OCI-LY7 (cell line): Measurements from ENCODE around the gene PREPL. TPM values are rescaled to one million over a fixed set of nuclear protein-coding genes. Genes with fewer than 3 reads are reported as not detected.
"Not testable (repeated sequence)": the region's sequence is repeated elsewhere in the genome, so short reads cannot be mapped to it uniquely, and the experiment has no call there.

Experiments used
- BruUV-seq: library from RNA; stranded (reverse); fragments of 400-500 nt; replicated peaks from 2 replicates; lab custom pipeline; 2021; lab: Mats Ljungman, UMichigan
- CTCF ChIA-PET: fragments of 300-600 bp; sonication (Branson Sonifier 250); formaldehyde crosslinking; loops from one replicate; lab custom pipeline; 2022; ENCODE audit warnings: antibody characterized with exemption; ENCODE audit not compliant: unreplicated experiment; lab: Charles Lee
- POLR2A ChIA-PET: fragments of 300-600 bp; sonication (Branson Sonifier 250); formaldehyde crosslinking; loops from one replicate; lab custom pipeline; 2022; ENCODE audit warnings: antibody characterized with exemption; lab: Charles Lee
- DNase-seq: peaks from one replicate; pipeline ENCODE4 v3.0.0-alpha.2; 2015; ENCODE audit warnings: low spot score
- H2AFZ ChIP-seq: fragments of 200-600 bp; sonication (generic), shearing (Covaris generic); 2 replicates; pipeline ENCODE4 v1.6.1; 2014; ENCODE audit warnings: mild to moderate bottlenecking, antibody characterized with exemption, low read length, moderate library complexity
- H3K27ac ChIP-seq: fragments of 200-600 bp; sonication (generic); 2 replicates; pipeline ENCODE4 v1.5.1; 2014; ENCODE audit warnings: mixed run types, low read depth, mild to moderate bottlenecking, moderate library complexity, low read length, inconsistent platforms; ENCODE audit not compliant: poor library complexity, severe bottlenecking
- H3K36me3 ChIP-seq: fragments of 200-600 bp; sonication (generic); 2 replicates; pipeline ENCODE4 v1.6.1; 2014; ENCODE audit warnings: mild to moderate bottlenecking, antibody characterized with exemption, low read length, moderate library complexity, mixed read lengths; ENCODE audit not compliant: insufficient read depth
- H3K4me1 ChIP-seq: fragments of 200-600 bp; sonication (generic); 2 replicates; pipeline ENCODE4 v1.5.1; 2014; ENCODE audit warnings: mild to moderate bottlenecking, low read length; ENCODE audit not compliant: insufficient read depth, poor library complexity, severe bottlenecking
- H3K4me2 ChIP-seq: fragments of 200-600 bp; sonication (generic); 2 replicates; pipeline ENCODE4 v1.6.1; 2014; ENCODE audit warnings: mild to moderate bottlenecking, low read length
- H3K4me3 ChIP-seq: fragments of 200-600 bp; sonication (generic); 2 replicates; pipeline ENCODE4 v1.5.1; 2014; ENCODE audit warnings: mild to moderate bottlenecking, low read depth, low read length; ENCODE audit not compliant: poor library complexity, severe bottlenecking
- H3K79me2 ChIP-seq: fragments of 200-600 bp; sonication (generic); 2 replicates; pipeline ENCODE4 v1.6.1; 2016; ENCODE audit warnings: low read depth, mild to moderate bottlenecking, low read length, moderate library complexity, mixed read lengths; ENCODE audit not compliant: insufficient read depth
- H3K9me2 ChIP-seq: fragments of 200-600 bp; sonication (generic); 2 replicates; pipeline ENCODE4 v1.6.1; 2016; ENCODE audit warnings: mild to moderate bottlenecking, low read length, mixed read lengths; ENCODE audit not compliant: insufficient read depth
- H3K9me3 ChIP-seq: fragments of 200-600 bp; sonication (generic); 2 replicates; pipeline ENCODE4 v1.6.1; 2014; ENCODE audit warnings: mild to moderate bottlenecking, mixed run types, low read length, mixed read lengths
- H4K20me1 ChIP-seq: fragments of 200-600 bp; sonication (generic); 2 replicates; pipeline ENCODE4 v1.6.1; 2014; ENCODE audit warnings: mild to moderate bottlenecking, antibody characterized with exemption, low read length, moderate library complexity, mixed read lengths; ENCODE audit not compliant: insufficient read depth
- CTCF ChIP-seq: fragments of 200-600 bp; sonication (generic); conservative IDR thresholded peaks from 2 replicates; pipeline ENCODE4 v1.5.1; 2014; ENCODE audit warnings: mild to moderate bottlenecking, antibody characterized with exemption, low read length, moderate library complexity, mixed read lengths
- EZH2phosphoT487 ChIP-seq: fragments of 200-600 bp; sonication (generic); IDR thresholded peaks from 2 replicates; pipeline ENCODE4 v1.6.1; 2018; ENCODE audit warnings: low read depth, borderline replicate concordance, mild to moderate bottlenecking, mixed run types, antibody characterized with exemption, low read length, moderate library complexity, mixed read lengths
- intact Hi-C: fragments of 100-400 bp; cut with micrococcal nuclease; formaldehyde crosslinking; loops from one replicate; pipeline ENCODE4 v1.10.0; 2022; ENCODE audit not compliant: unreplicated experiment
- total RNA-seq, 2 experiments: library from RNA; depleted of rRNA in 1 of 2; stranded (reverse); fragments of >200 nt in 1 of 2; shearing (Covaris generic) in 1 of 2; gene quantifications; 2 replicates each; pipeline ENCODE4 v1.2.3, GENCODE V29; 2014 to 2022

Gene PREPL
- total RNA-seq, 2 experiments from 2014 or later, result 27.5 to 40.6 TPM

GRCh38 chr2:44310287-44310686 is 51.0 kb downstream of the PREPL start:
- no TSS peak for BruUV-seq
- Histone ChIP-seq H3K79me2 (no peaks in the 10 kb centered on the region), H2AFZ (no peak overlapping the region), H4K20me1 (no peaks in the 10 kb centered on the region), H3K4me1 (no peaks in the 10 kb centered on the region), H3K9me3 (peaks cover 18% of the 10 kb centered on the region), H3K4me3 (no peak overlapping the region), H3K4me2 (no peak overlapping the region), H3K36me3 (peaks cover 24% of the 10 kb centered on the region), H3K9me2 (no peaks in the 10 kb centered on the region), H3K27ac (no peak overlapping the region)
- intact Hi-C loops, result no loop called here
- CTCF ChIA-PET, result no interaction called here
- POLR2A ChIA-PET, result no interaction called here
- peak; percentile 6 for DNase-seq
- TF ChIP-seq EZH2phosphoT487 (no peak), CTCF (no peak)

GRCh38 chr2:44305882-44306281 is 55.4 kb downstream of the PREPL start:
- no peaks in the 10 kb centered on the region for H4K20me1 ChIP-seq
- H3K79me2 ChIP-seq, result no peaks in the 10 kb centered on the region
- H2AFZ ChIP-seq, result no peak overlapping the region
- BruUV-seq, result no TSS peak
- no peak overlapping the region for H3K4me2 ChIP-seq
- intact Hi-C loops, result no loop called here
- H3K27ac ChIP-seq, result no peak overlapping the region
- peaks cover 9% of the 10 kb centered on the region for H3K9me3 ChIP-seq
- CTCF ChIA-PET, result no interaction called here
- H3K4me3 ChIP-seq, result no peak overlapping the region
- H3K4me1 ChIP-seq, result no peaks in the 10 kb centered on the region
- no peak for DNase-seq
- no peaks in the 10 kb centered on the region for H3K36me3 ChIP-seq
- TF ChIP-seq EZH2phosphoT487, result no peak
- no peak for TF ChIP-seq CTCF
- no peaks in the 10 kb centered on the region for H3K9me2 ChIP-seq
- POLR2A ChIA-PET, result interaction anchor here (0.6 to 0.7 kb wide), 2 partner anchors 89 to 1755 kb away, joined by 5 to 6 read pairs; no protein-coding TSS in a partner anchor

GRCh38 chr2:44304258-44304657 is 57.0 kb downstream of the PREPL start:
- no peak overlapping the region for H2AFZ ChIP-seq
- H3K79me2 ChIP-seq, result no peaks in the 10 kb centered on the region
- H4K20me1 ChIP-seq, result no peaks in the 10 kb centered on the region
- BruUV-seq, result no TSS peak
- ChIA-PET POLR2A (no interaction called here), CTCF (no interaction called here)
- intact Hi-C loops, result no loop called here
- no peaks in the 10 kb centered on the region for H3K36me3 ChIP-seq
- TF ChIP-seq CTCF (no peak), EZH2phosphoT487 (no peak)
- no peak overlapping the region for H3K4me3 ChIP-seq
- no peak overlapping the region for H3K27ac ChIP-seq
- no peak for DNase-seq
- H3K9me2 ChIP-seq, result no peaks in the 10 kb centered on the region
- no peaks in the 10 kb centered on the region for H3K4me1 ChIP-seq
- H3K4me2 ChIP-seq, result no peak overlapping the region
- H3K9me3 ChIP-seq, result no peaks in the 10 kb centered on the region

- DNase-seq, intact Hi-C loops, H3K9me2 ChIP-seq, H3K4me3 ChIP-seq, BruUV-seq, H3K4me1 ChIP-seq, H3K79me2 ChIP-seq, POLR2A ChIA-PET, H2AFZ ChIP-seq, CTCF ChIA-PET, H3K27ac ChIP-seq, H3K36me3 ChIP-seq, H3K9me3 ChIP-seq, H3K4me2 ChIP-seq, H4K20me1 ChIP-seq: not testable (repeated sequence)
Observed at GRCh38 chr2:44303766-44304165, 57.5 kb downstream of the PREPL start.
